GM10266 (cell line): ENCODE measurements around the gene SDHAF2.

Experiments
- DNase-seq: peaks from one replicate; pipeline ENCODE4 v3.0.0; 2012; ENCODE audit errors: extremely low spot score
- TF ChIP-seq, protein P1 (sequence below): IDR thresholded peaks from 2 replicates; pipeline ENCODE4 v1.5.1; 2012; ENCODE audit warnings: mild to moderate bottlenecking, low read depth; ENCODE audit not compliant: control insufficient read depth, insufficient read depth; ENCODE audit errors: missing control alignments

Gene SDHAF2

DNA sequence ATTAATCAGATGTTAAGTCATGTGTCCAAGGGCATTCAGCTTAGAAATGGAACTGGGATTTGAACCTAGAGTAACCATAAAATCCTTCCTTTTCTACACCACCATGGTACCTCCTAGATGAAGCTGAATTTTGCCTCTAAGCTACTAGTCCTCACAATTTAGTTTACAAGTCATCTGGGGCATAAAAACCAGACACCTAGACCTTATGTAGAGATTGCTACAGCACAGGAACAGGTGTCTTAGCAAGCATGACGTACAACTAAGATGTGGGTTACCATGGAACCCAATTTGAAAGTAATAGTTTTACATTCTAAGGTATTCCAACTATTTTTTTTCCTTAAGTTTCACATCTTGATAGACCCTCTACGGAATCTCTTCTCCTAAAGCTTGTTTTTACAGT, 28.4 kb upstream of the SDHAF2 start:
- TF ChIP-seq, protein P1, sequence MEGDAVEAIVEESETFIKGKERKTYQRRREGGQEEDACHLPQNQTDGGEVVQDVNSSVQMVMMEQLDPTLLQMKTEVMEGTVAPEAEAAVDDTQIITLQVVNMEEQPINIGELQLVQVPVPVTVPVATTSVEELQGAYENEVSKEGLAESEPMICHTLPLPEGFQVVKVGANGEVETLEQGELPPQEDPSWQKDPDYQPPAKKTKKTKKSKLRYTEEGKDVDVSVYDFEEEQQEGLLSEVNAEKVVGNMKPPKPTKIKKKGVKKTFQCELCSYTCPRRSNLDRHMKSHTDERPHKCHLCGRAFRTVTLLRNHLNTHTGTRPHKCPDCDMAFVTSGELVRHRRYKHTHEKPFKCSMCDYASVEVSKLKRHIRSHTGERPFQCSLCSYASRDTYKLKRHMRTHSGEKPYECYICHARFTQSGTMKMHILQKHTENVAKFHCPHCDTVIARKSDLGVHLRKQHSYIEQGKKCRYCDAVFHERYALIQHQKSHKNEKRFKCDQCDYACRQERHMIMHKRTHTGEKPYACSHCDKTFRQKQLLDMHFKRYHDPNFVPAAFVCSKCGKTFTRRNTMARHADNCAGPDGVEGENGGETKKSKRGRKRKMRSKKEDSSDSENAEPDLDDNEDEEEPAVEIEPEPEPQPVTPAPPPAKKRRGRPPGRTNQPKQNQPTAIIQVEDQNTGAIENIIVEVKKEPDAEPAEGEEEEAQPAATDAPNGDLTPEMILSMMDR, result no peak

GRCh38 chr11:61403658-61404057, 26.3 kb upstream of the SDHAF2 start:
- TF ChIP-seq, protein P1, result no peak
- no peak for DNase-seq

More for the DNA sequence above, 28.4 kb upstream of the SDHAF2 start:
- DNase-seq, result no peak

DNA sequence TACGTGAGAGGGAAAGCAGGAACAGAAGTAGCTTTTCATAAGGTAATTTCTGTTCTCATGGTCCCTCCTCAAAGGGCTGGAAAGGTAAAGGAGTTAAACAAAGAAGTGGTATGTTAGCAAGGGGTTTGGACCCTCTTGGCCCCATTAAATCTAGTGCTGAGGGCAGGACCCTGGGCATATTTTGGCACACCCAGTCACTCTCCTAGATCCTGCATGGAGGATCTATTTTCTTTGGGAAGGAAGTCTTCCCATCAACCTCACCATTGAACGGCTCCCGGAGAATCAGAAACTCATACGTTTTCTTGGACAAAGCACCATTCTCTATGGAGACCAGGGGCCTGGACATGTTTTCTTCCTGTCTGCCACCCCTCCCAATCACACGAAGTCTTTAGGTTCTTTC, 25.8 kb upstream of the SDHAF2 start:
- TF ChIP-seq, protein P1, result no peak
- no peak for DNase-seq

- DNase-seq, result no peak
- TF ChIP-seq, protein P1, result no peak
These were observed 25.3 kb upstream of the SDHAF2 start for GRCh38 chr11:61404641-61405040.

DNA sequence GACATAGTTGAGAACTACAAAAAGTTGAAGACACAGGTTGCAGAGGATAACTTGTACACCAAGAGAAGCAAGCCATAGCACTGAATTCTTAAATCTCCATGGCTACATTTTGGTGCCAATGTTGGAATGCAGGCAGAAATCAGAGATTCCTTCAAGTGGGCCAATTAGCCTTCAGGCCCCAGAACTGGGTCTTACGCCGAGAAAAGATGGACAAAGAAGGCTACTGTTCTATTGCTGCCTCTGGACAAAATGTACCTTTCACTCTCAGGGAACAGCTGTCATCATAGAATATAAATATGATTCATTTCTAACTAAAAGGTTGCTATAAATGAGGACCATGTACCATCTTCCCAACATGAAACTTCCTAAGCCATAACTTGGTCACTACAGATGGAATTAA, 23.9 kb upstream of the SDHAF2 start:
- TF ChIP-seq, protein P1, result no peak

DNA sequence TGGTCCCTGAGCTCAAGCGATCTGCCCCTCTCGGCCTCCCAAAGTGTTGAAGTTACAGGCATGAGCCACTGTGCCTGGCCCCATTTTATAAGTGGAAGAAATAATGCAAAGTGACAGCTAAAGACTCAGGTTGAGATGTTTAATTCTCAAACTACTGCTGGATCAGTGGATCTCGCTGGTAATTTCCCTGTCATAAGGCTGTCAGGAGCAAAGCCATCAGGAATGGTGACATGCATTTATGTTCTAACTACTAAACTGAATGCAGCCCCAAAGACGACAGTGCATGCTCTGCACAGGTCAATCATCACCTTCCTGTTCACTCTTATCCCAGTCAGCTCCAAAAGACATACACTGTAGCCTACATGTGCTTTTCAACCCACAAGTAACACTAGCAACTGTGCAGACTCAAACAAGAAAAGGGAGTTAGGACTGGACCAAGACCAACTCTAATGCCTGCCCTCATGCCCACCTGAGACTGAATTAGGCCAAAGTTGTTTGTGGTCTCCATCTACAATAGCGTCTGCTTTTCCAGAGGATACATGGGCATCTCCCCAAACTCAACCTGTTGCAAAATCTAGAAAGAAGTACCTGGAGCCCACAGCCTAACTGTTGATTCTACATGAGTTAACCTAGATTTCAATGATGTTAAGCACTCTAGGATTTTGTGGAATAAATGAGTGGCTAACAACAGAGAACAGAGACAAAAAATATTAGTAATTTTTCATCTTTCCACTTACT, 22.8 kb upstream of the SDHAF2 start:
- TF ChIP-seq, protein P1, result no peak
- DNase-seq, result no peak

More for the DNA sequence above, 23.9 kb upstream of the SDHAF2 start:
- DNase-seq, result no peak

GRCh38 chr11:61411589-61411988, 18.3 kb upstream of the SDHAF2 start:
- TF ChIP-seq, protein P1, result no peak
- DNase-seq, result no peak
